Measurements from ENCODE around the gene STARD9.
"Not testable (repeated sequence)": the region's sequence is repeated elsewhere in the genome, so short reads cannot be mapped to it uniquely, and the experiment has no call there.

The STARD9 gene

DNA sequence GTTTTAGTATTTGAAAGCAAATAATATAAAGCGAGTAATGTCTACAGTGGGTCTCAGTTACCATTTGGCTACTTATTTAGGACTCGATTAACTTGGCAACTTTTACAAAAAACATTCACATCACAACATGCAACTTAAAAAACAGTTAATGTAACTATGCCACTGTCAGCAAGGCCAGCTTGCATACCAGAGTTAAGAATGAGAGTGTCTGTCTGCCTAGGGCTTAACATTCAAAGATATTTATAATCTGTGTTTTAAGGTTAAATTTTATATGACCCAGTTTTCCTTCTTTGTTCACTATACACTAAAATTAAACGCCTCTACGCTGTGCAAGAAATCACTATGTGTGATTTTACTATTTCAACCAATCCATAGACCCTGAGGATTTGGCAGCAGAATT, 166.7 kb downstream of the STARD9 start:
- peaks cover 7% of the 10 kb centered on the region for H3K36me3 ChIP-seq
- no peak overlapping the region for H3K4me3 ChIP-seq (ENCODE audit: low read depth in 1 of 2, low read length in 1 of 2)
- H3K27ac ChIP-seq, result no peak overlapping the region
- peaks cover 4 to 5% of the 10 kb centered on the region in 2 experiments for H3K4me1 ChIP-seq (ENCODE audit: control insufficient read depth in 1 of 2, insufficient read depth in 1 of 2, low read depth in 1 of 2, low read length in 1 of 2)
- H3K9me3 ChIP-seq, result no peaks in the 10 kb centered on the region
- H3K27me3 ChIP-seq, result no peaks in the 10 kb centered on the region
- TF ChIP-seq, protein P1, sequence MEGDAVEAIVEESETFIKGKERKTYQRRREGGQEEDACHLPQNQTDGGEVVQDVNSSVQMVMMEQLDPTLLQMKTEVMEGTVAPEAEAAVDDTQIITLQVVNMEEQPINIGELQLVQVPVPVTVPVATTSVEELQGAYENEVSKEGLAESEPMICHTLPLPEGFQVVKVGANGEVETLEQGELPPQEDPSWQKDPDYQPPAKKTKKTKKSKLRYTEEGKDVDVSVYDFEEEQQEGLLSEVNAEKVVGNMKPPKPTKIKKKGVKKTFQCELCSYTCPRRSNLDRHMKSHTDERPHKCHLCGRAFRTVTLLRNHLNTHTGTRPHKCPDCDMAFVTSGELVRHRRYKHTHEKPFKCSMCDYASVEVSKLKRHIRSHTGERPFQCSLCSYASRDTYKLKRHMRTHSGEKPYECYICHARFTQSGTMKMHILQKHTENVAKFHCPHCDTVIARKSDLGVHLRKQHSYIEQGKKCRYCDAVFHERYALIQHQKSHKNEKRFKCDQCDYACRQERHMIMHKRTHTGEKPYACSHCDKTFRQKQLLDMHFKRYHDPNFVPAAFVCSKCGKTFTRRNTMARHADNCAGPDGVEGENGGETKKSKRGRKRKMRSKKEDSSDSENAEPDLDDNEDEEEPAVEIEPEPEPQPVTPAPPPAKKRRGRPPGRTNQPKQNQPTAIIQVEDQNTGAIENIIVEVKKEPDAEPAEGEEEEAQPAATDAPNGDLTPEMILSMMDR (IDR thresholded peaks at IDR 0.05), result no peak

DNA sequence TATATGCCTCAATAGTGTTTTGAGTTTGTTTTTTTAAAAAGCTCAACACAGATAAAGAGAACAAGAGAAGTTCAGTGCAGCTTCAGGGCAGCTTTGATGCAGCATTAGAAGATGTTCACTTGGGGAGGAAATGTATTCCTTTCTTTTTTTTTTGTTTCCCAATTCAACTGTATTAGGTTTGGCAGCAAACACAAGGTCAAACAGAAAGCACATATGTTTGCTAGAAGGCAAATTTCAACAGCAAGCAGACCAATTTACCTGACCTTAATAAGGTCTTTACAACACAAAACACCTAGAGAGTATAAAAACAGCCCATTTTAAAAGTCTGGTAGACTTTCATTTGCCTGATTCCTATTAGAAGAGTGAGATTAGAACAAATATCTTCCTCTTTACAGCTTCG, 168.8 kb downstream of the STARD9 start:
- Histone ChIP-seq H3K4me3 (ENCODE audit: low read depth in 1 of 2, low read length in 1 of 2) (no peak overlapping the region), H3K4me1 (ENCODE audit: control insufficient read depth in 1 of 2, insufficient read depth in 1 of 2, low read depth in 1 of 2, low read length in 1 of 2) (no peaks in the 10 kb centered on the region), H3K27me3 (no peaks in the 10 kb centered on the region), H3K9me3 (no peaks in the 10 kb centered on the region), H3K36me3 (peaks cover 7% of the 10 kb centered on the region), H3K27ac (no peak overlapping the region)
- TF ChIP-seq, protein P1 (IDR thresholded peaks at IDR 0.05), result no peak

GRCh38 chr15:42749266-42749665, 173.9 kb downstream of the STARD9 start:
- Histone ChIP-seq H3K4me3 (ENCODE audit: low read depth in 1 of 2, low read length in 1 of 2) (no peak overlapping the region), H3K36me3 (peaks cover 27% of the 10 kb centered on the region), H3K9me3 (no peaks in the 10 kb centered on the region), H3K27me3 (no peaks in the 10 kb centered on the region), H3K27ac (no peak overlapping the region), H3K4me1 (ENCODE audit: control insufficient read depth in 1 of 2, insufficient read depth in 1 of 2, low read depth in 1 of 2, low read length in 1 of 2) (no peaks in the 10 kb centered on the region)
- TF ChIP-seq, protein P1 (IDR thresholded peaks at IDR 0.05), result no peak

DNA sequence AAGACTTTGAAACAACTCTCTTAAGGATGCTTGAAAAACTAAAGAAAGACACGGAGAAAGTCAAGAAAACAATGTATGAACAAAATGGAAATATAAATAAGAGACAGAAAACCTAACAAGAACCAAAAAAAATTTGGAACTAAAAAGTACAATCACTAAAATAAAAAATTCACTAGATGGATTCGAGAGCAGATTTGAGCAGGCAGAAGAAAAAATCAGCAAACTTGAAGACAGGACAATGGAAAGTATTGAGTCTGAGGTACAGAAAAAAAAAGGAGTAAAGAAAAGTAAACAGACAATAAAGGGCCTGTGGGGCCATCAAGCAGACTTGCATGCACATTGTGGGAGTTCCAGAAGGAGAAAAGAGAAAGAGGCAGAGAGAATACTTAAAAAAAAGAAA, 174.9 kb downstream of the STARD9 start:
- no peaks in the 10 kb centered on the region for H3K4me1 ChIP-seq (ENCODE audit: control insufficient read depth in 1 of 2, insufficient read depth in 1 of 2, low read depth in 1 of 2, low read length in 1 of 2)
- H3K9me3 ChIP-seq, result no peaks in the 10 kb centered on the region
- no peak overlapping the region for H3K4me3 ChIP-seq (ENCODE audit: low read depth in 1 of 2, low read length in 1 of 2)
- no peak overlapping the region for H3K27ac ChIP-seq
- H3K36me3 ChIP-seq, result peaks cover 27% of the 10 kb centered on the region
- no peaks in the 10 kb centered on the region for H3K27me3 ChIP-seq
- TF ChIP-seq, protein P1 (IDR thresholded peaks at IDR 0.05), result no peak

- no peaks in the 10 kb centered on the region for H3K9me3 ChIP-seq
- no peaks in the 10 kb centered on the region for H3K27me3 ChIP-seq
- H3K36me3 ChIP-seq, result no peaks in the 10 kb centered on the region
- TF ChIP-seq, protein P1 (IDR thresholded peaks at IDR 0.05), result no peak
- no peak overlapping the region for H3K4me3 ChIP-seq (ENCODE audit: low read depth in 1 of 2, low read length in 1 of 2)
- H3K27ac ChIP-seq, result no peak overlapping the region
- H3K4me1 ChIP-seq (ENCODE audit: control insufficient read depth in 1 of 2, insufficient read depth in 1 of 2, low read depth in 1 of 2, low read length in 1 of 2), result no peaks in the 10 kb centered on the region
Measured at GRCh38 chr15:42759093-42759492, 183.7 kb downstream of the STARD9 start.

DNA sequence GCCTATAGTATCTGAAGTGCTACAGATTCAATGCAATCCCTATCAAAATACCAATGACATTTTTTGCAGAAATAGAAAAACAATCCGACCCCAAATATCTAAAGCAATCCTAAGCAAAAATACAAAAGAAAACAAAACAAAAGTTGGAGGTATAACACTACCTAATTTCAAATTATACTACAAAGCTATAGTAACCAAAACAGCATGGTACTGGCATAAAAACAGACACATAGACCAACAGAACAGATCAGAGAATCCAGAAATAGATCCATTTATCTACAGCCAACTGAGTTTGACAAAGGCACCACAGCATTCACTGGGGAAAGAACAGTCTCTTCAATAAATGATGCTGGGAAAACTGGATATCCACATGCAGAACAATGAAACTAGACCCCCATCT, 185.4 kb downstream of the STARD9 start:
- TF ChIP-seq, protein P1 (IDR thresholded peaks at IDR 0.05), result no peak
- Histone ChIP-seq H3K4me3 (ENCODE audit: low read depth in 1 of 2, low read length in 1 of 2) (no peak overlapping the region), H3K27ac (no peak overlapping the region), H3K4me1 (ENCODE audit: control insufficient read depth in 1 of 2, insufficient read depth in 1 of 2, low read depth in 1 of 2, low read length in 1 of 2) (no peaks in the 10 kb centered on the region), H3K27me3 (no peaks in the 10 kb centered on the region), H3K9me3 (no peaks in the 10 kb centered on the region), H3K36me3 (no peaks in the 10 kb centered on the region)

GRCh38 chr15:42761813-42762212, 186.4 kb downstream of the STARD9 start:
- H3K36me3 ChIP-seq; H3K4me1 ChIP-seq (ENCODE audit: control insufficient read depth in 1 of 2, insufficient read depth in 1 of 2, low read depth in 1 of 2, low read length in 1 of 2); H3K27me3 ChIP-seq; H3K4me3 ChIP-seq (ENCODE audit: low read depth in 1 of 2, low read length in 1 of 2); H3K9me3 ChIP-seq; H3K27ac ChIP-seq: not testable (repeated sequence)

DNA sequence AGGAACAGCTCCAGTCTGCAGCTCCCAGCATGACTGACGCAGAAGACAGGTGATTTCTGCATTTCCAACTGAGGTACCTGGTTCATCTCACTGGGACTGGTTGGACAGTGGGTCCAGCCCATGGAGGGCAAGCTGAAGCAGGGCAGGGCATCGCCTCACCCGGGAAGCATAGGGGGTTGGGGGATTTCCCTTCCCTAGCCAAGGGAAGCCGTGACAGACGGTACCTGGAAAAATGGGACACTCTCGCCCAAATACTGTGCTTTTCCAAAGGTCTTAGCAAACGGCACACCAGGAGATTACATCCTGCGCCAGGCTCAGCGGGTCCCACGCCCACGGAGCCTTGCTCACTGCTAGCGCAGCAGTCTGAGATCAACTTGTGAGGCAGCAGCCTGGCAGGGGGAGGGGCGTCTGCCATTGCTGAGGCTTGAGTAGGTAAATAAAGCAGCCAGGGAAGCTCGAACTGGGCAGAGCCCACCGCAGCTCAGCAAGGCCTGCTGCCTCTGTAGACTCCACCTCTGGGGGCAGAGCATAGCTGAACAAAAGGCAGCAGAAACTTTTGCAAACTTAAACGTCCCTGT, 188.8 kb downstream of the STARD9 start:
- H3K36me3 ChIP-seq; H3K27me3 ChIP-seq; H3K4me1 ChIP-seq (ENCODE audit: control insufficient read depth in 1 of 2, insufficient read depth in 1 of 2, low read depth in 1 of 2, low read length in 1 of 2); H3K9me3 ChIP-seq; H3K27ac ChIP-seq; H3K4me3 ChIP-seq (ENCODE audit: low read depth in 1 of 2, low read length in 1 of 2): not testable (repeated sequence)
